GM23338 (cell line): ENCODE results near the gene ZSCAN26. TPM values are rescaled to one million over a fixed set of nuclear protein-coding genes. Genes with fewer than 3 reads are reported as not detected.

Experiments
- ATAC-seq: fragments of 200-7000 bp; cut with Tn5 transposase; 3 replicates; pipeline ENCODE4 v1.9.1; 2020
- DNase-seq: peaks from one replicate; pipeline ENCODE4 v3.0.0-alpha.2; 2015; ENCODE audit warnings: low spot score
- H2AFZ ChIP-seq: fragments of 200-600 bp; sonication (generic); 2 replicates; pipeline ENCODE4 v1.8.0; 2016; ENCODE audit warnings: antibody characterized with exemption, mild to moderate bottlenecking, moderate library complexity
- H3F3A ChIP-seq: fragments of 200-600 bp; sonication (generic); replicated peaks from 2 replicates; pipeline ENCODE4 v1.8.0; 2017; ENCODE audit warnings: antibody characterized with exemption, mixed run types, low read depth
- H3K27ac ChIP-seq: fragments of 200-600 bp; sonication (generic); 2 replicates; pipeline ENCODE4 v1.6.1; 2016; ENCODE audit warnings: low read depth
- H3K27me3 ChIP-seq: fragments of 200-600 bp; sonication (generic); 2 replicates; pipeline ENCODE4 v1.8.0; 2016; ENCODE audit warnings: mild to moderate bottlenecking, mixed run types, moderate library complexity; ENCODE audit not compliant: insufficient read depth
- H3K36me3 ChIP-seq: fragments of 200-600 bp; sonication (generic); 2 replicates; pipeline ENCODE4 v1.8.0; 2016; ENCODE audit warnings: mild to moderate bottlenecking; ENCODE audit not compliant: insufficient read depth
- H3K4me1 ChIP-seq: fragments of 200-600 bp; sonication (generic); 2 replicates; pipeline ENCODE4 v1.8.0; 2016; ENCODE audit warnings: mild to moderate bottlenecking, moderate library complexity; ENCODE audit not compliant: insufficient read depth
- H3K4me2 ChIP-seq: fragments of 200-600 bp; sonication (generic); 2 replicates; pipeline ENCODE4 v1.7.1; 2017; ENCODE audit warnings: mixed run types
- H3K4me3 ChIP-seq: fragments of 200-600 bp; sonication (generic); 2 replicates; pipeline ENCODE4 v1.6.1; 2016; ENCODE audit warnings: mixed run types
- H3K79me2 ChIP-seq: fragments of 200-600 bp; sonication (generic); replicated peaks from 2 replicates; pipeline ENCODE4 v1.8.0; 2017; ENCODE audit warnings: mild to moderate bottlenecking; ENCODE audit not compliant: insufficient read depth
- H3K9me2 ChIP-seq: fragments of 200-600 bp; sonication (generic); 2 replicates; pipeline ENCODE4 v1.8.0; 2017; ENCODE audit not compliant: insufficient read depth
- H4K20me1 ChIP-seq: fragments of 200-600 bp; sonication (generic); replicated peaks from 2 replicates; pipeline ENCODE4 v1.8.0; 2017; ENCODE audit warnings: mild to moderate bottlenecking; ENCODE audit not compliant: insufficient read depth
- H3K27ac Mint-ChIP-seq: 2 replicates; pipeline ENCODE4 v1.8.0; 2020; ENCODE audit warnings: inconsistent platforms, mild to moderate bottlenecking, moderate library complexity, mixed read lengths
- H3K27me3 Mint-ChIP-seq: 3 replicates; pipeline ENCODE4 v1.8.0; 2022; ENCODE audit warnings: low read depth, mild to moderate bottlenecking, moderate library complexity, mixed read lengths, inconsistent platforms; ENCODE audit not compliant: insufficient read depth, poor library complexity
- H3K36me3 Mint-ChIP-seq: 3 replicates; pipeline ENCODE4 v1.8.0; 2021; ENCODE audit warnings: low read depth, mild to moderate bottlenecking, inconsistent platforms, moderate library complexity, mixed read lengths
- H3K4me1 Mint-ChIP-seq: 3 replicates; pipeline ENCODE4 v1.8.0; 2020; ENCODE audit warnings: mild to moderate bottlenecking, inconsistent platforms, mixed read lengths
- H3K4me3 Mint-ChIP-seq: 3 replicates; pipeline ENCODE4 v1.8.0; 2021; ENCODE audit warnings: moderate library complexity, mild to moderate bottlenecking, inconsistent platforms, mixed read lengths
- H3K9me3 Mint-ChIP-seq: 3 replicates; pipeline ENCODE4 v1.8.0; 2020; ENCODE audit warnings: moderate library complexity, mild to moderate bottlenecking, inconsistent platforms, mixed read lengths
- CREB1 ChIP-seq: fragments of 250-450 bp; sonication (Bioruptor Pico); IDR thresholded peaks from 2 replicates; pipeline ENCODE4 v1.5.0; 2020; ENCODE audit warnings: low read depth, mild to moderate bottlenecking, moderate library complexity
- CTCF ChIP-seq, 2 experiments: fragments of 200-600 bp in 1 of 2; sonication (generic) in 1 of 2; conservative IDR thresholded peaks; 2 replicates each; pipeline versions ENCODE4 v1.5.1 to v1.6.1; 2016 to 2017; ENCODE audit warnings: antibody characterized with exemption in 2 of 2, low read depth in 2 of 2, mild to moderate bottlenecking in 2 of 2, moderate library complexity in 1 of 2
- EZH2 ChIP-seq: fragments of 200-600 bp; sonication (generic); IDR thresholded peaks from one replicate; pipeline ENCODE4 v1.8.0; 2017; ENCODE audit warnings: antibody characterized with exemption, mild to moderate bottlenecking, low read depth; ENCODE audit not compliant: unreplicated experiment
- EZH2phosphoT487 ChIP-seq: fragments of 200-600 bp; sonication (generic); IDR thresholded peaks from one replicate; pipeline ENCODE4 v1.8.1; 2018; ENCODE audit warnings: antibody characterized with exemption; ENCODE audit not compliant: unreplicated experiment
- NANOG ChIP-seq: IDR thresholded peaks from 2 replicates; pipeline ENCODE4 v1.6.1; 2016; ENCODE audit warnings: antibody characterized with exemption, borderline replicate concordance
- POLR2AphosphoS5 ChIP-seq: IDR thresholded peaks from 2 replicates; pipeline ENCODE4 v1.6.1; 2016; ENCODE audit warnings: antibody characterized with exemption, low read depth
- REST ChIP-seq: IDR thresholded peaks from one replicate; pipeline ENCODE4 v1.6.1; 2018; ENCODE audit warnings: antibody characterized with exemption; ENCODE audit not compliant: unreplicated experiment
- STAT1 ChIP-seq: IDR thresholded peaks from one replicate; pipeline ENCODE4 v1.6.1; 2016; ENCODE audit warnings: antibody characterized with exemption; ENCODE audit not compliant: unreplicated experiment
- ZNF114 ChIP-seq: fragments of 250-450 bp; sonication (Bioruptor Pico); IDR thresholded peaks from 2 replicates; pipeline ENCODE4 v1.5.0; 2020; ENCODE audit warnings: mild to moderate bottlenecking, moderate library complexity
- ZNF331 ChIP-seq: fragments of 250-450 bp; sonication (Bioruptor Pico); IDR thresholded peaks from 2 replicates; pipeline ENCODE4 v1.5.0; 2020; ENCODE audit warnings: low read depth, mild to moderate bottlenecking, moderate library complexity
- polyA plus RNA-seq: library from polyadenylated mRNA; unstranded; fragments of >200 nt; fragmentation: Nextera tagmentation; extraction: Ambion mirVana; gene quantifications from 2 replicates; pipeline ENCODE4 v1.2.1, GENCODE V29; 2016
- total RNA-seq: library from RNA; depleted of rRNA; stranded (reverse); fragments of >200 nt; shearing (Covaris generic); gene quantifications from 2 replicates; pipeline ENCODE4 v1.2.3, GENCODE V29; 2014
- TF ChIP-seq, protein P1 (sequence below): IDR thresholded peaks from 2 replicates; pipeline ENCODE4 v1.6.1; 2016; ENCODE audit warnings: antibody characterized with exemption

Gene ZSCAN26
- total and polyA plus RNA-seq, 2 experiments from 2014 or later, result 6.5 to 10.2 TPM

- TF ChIP-seq NANOG, result no peak
- TF ChIP-seq, protein P1, sequence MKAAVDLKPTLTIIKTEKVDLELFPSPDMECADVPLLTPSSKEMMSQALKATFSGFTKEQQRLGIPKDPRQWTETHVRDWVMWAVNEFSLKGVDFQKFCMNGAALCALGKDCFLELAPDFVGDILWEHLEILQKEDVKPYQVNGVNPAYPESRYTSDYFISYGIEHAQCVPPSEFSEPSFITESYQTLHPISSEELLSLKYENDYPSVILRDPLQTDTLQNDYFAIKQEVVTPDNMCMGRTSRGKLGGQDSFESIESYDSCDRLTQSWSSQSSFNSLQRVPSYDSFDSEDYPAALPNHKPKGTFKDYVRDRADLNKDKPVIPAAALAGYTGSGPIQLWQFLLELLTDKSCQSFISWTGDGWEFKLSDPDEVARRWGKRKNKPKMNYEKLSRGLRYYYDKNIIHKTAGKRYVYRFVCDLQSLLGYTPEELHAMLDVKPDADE, result no peak
- peaks cover 5% of the 10 kb centered on the region for H3K4me1 Mint-ChIP-seq
- Histone ChIP-seq H3K4me1 (0 out of 2 replicates have a peak, but pooled peaks cover 5% of the 10 kb centered on the region), H4K20me1 (no peaks in the 10 kb centered on the region), H3K79me2 (no peaks in the 10 kb centered on the region), H3K4me2 (no peak overlapping the region), H2AFZ (no peak overlapping the region), H3K4me3 (no peak overlapping the region), H3K27me3 (peaks cover 54% of the 10 kb centered on the region), H3K27ac (no peak overlapping the region), H3F3A (no peaks in the 10 kb centered on the region), H3K36me3 (no peaks in the 10 kb centered on the region), H3K9me2 (no peaks in the 10 kb centered on the region)
- H3K4me3 Mint-ChIP-seq, result no peak overlapping the region
- H3K9me3 Mint-ChIP-seq, result peaks cover 5% of the 10 kb centered on the region; the same call in 2 of the 3 replicates
- peaks cover 27% of the 10 kb centered on the region for H3K27me3 Mint-ChIP-seq
- H3K27ac Mint-ChIP-seq, result no peak overlapping the region
- H3K36me3 Mint-ChIP-seq, result no peaks in the 10 kb centered on the region
- ATAC-seq (no peak), DNase-seq (no peak)
These were observed 9.9 kb upstream of the ZSCAN26 start for GRCh38 chr6:28257042-28257441.

DNA sequence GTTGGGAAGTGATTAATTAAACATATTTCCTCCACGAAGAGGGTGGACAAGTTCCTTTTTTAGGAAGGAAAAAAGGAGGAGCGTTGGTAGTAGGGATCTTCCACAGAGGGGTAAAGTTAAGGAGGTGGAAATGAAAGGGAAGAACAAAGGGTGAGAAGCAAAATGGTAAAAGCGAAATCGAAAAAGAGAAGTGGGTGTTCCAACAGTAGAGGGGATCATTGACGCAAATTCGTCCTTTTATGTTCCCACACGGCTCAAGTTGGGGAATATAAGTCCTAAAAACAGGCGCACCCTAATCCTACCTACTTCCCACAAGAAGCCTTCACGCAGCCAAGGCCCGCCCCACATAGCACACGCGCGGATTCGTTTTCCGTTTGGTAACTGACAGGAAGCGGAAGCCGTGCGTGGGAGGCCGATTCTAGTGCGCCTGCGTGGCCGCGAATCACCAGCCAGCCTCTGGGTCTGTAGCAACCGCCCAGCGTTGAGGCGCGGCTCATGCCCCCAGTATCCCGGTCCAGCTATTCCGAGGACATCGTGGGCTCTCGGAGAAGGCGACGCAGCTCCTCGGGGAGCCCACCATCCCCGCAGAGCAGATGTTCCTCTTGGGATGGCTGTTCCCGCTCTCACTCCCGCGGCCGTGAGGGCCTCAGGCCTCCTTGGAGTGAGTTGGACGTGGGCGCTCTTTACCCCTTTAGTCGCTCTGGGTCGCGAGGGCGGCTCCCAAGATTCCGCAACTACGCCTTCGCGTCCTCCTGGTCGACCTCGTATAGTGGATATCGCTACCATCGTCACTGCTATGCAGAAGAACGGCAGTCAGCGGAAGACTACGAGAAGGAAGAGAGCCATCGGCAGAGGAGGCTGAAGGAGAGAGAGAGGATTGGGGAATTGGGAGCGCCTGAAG lies 7.8 kb upstream of the ZSCAN26 start, which contains the start of gene NKAPL:
NKAPL (plus strand) TSS at position 421 of the 901 bp plus-strand sequence; CDS start at position 496, 75 bp downstream.
- H3K4me3 Mint-ChIP-seq, result peak within 1 kb of the TSS; percentile 59
- Histone ChIP-seq H3K4me3 (peak within 1 kb of the TSS; percentile 63), H3K4me2 (peak within 1 kb of the TSS; percentile 81), H3K36me3 (no peaks in the 10 kb centered on the region), H4K20me1 (no peaks in the 10 kb centered on the region), H3F3A (no peaks in the 10 kb centered on the region), H3K4me1 (no peaks in the 10 kb centered on the region), H3K27me3 (peaks cover 70% of the 10 kb centered on the region), H3K27ac (no peak within 1 kb of the TSS), H3K79me2 (no peaks in the 10 kb centered on the region), H3K9me2 (no peaks in the 10 kb centered on the region), H2AFZ (peak within 1 kb of the TSS; percentile 99)
- peaks cover 5% of the 10 kb centered on the region; the same call in 2 of the 3 replicates for H3K9me3 Mint-ChIP-seq
- peak; percentile 61 for DNase-seq
- peak; percentile 88 for ATAC-seq
- TF ChIP-seq EZH2phosphoT487 (no peak), POLR2AphosphoS5 (peak; percentile 44; the same call in 1 of the 2 replicates)
- no peak within 1 kb of the TSS for H3K27ac Mint-ChIP-seq
- H3K27me3 Mint-ChIP-seq, result peaks cover 24% of the 10 kb centered on the region
- no peaks in the 10 kb centered on the region; the same call in 2 of the 3 replicates for H3K4me1 Mint-ChIP-seq
- H3K36me3 Mint-ChIP-seq, result no peaks in the 10 kb centered on the region

DNA sequence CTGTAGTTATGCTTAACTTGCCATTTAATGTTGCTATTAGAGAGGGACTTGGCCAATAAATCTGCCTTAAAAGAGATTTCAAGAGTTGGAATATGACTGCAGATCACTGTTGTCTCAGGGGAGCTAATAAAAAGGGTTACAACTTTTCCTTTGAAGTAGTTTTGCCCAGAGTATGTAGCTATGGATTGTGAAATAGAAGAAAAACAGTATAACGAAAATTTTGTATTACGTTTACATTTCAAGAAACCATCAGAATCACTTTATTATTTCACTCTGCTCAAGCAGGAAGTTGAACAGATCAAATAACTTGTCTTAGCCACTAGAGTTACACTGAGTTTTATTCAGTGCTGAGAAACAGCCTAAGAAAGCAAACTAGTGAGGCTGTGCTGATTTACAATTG lies 3.0 kb upstream of the ZSCAN26 start:
- Mint-ChIP-seq H3K9me3 (peaks cover 5% of the 10 kb centered on the region; the same call in 2 of the 3 replicates), H3K4me3 (no peak overlapping the region), H3K27me3 (peaks cover 15% of the 10 kb centered on the region), H3K27ac (no peak overlapping the region), H3K36me3 (no peaks in the 10 kb centered on the region), H3K4me1 (no peaks in the 10 kb centered on the region; the same call in 1 of the 3 replicates)
- Histone ChIP-seq H3K9me2 (no peaks in the 10 kb centered on the region), H3K27ac (no peak overlapping the region), H3K4me3 (no peak overlapping the region), H3K27me3 (peaks cover 52% of the 10 kb centered on the region), H3K4me1 (no peaks in the 10 kb centered on the region), H3K4me2 (no peak overlapping the region), H3K79me2 (peaks cover 16% of the 10 kb centered on the region), H3K36me3 (no peaks in the 10 kb centered on the region), H3F3A (peaks cover 3% of the 10 kb centered on the region; the same call in 1 of the 2 replicates), H4K20me1 (no peaks in the 10 kb centered on the region), H2AFZ (no peak overlapping the region)
- DNase-seq (no peak), ATAC-seq (no peak)
- TF ChIP-seq ZNF114 (no peak), POLR2AphosphoS5 (no peak), EZH2phosphoT487 (no peak), EZH2 (no peak), STAT1 (no peak), NANOG (no peak), CREB1 (CRISPR knock-in tag) (no peak), CTCF (conservative IDR thresholded peaks at IDR 0.05; ENCODE audit: low read depth in 2 of 2) (no peak), REST (no peak), ZNF331 (CRISPR knock-in tag) (no peak)
